Measurements from ENCODE around the gene NKX2-1. TPM values are rescaled to one million over a fixed set of nuclear protein-coding genes. Genes with fewer than 3 reads are reported as not detected.

The NKX2-1 gene
- total and polyA plus RNA-seq, 12 donors: 0.11 to 0.87 (median 0.15) TPM; not detected in 9

DNA sequence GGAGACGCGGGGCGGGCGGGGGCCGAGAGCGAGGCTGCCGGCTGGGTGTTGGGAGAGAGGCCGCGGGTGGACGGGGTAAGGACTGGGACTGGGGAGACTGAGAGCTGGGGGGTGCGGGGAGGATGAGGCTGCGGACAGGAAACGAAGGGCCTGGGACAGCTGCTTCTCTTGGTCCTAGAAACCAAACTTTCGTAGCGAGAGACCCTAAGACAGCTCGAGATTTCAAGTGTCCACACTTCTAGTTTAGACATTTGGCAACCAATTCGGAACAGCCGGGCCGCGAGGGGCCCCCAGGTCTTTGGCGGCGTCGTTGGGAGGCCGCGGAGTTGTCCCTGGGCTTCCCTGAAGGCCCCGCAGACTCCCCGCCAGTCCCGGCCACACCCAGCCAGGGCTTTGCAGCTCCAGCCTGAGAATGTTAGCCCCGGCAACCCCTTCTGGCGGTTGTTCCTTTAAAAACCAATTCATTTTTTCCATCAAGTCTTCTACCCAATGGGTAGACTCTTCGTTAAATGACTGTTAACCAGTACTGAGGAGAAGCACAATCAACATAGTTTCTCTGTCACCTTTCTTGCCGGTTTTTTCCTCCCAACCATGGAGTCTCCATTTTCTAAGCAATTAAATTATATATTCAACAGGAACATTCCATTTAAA lies 11.5 kb downstream of the NKX2-1 start:
- WGBS, 4 donors: 3 to 7% (median 6%) methylated on average over 18 to 32 of the region's 32 CpGs
- H3K27me3 ChIP-seq: peaks cover 85% of the 10 kb centered on the region
- DNase-seq: no peak
- no peak for TF ChIP-seq POLR2A (IDR thresholded peaks at IDR 0.05)
- TF ChIP-seq, protein P1, sequence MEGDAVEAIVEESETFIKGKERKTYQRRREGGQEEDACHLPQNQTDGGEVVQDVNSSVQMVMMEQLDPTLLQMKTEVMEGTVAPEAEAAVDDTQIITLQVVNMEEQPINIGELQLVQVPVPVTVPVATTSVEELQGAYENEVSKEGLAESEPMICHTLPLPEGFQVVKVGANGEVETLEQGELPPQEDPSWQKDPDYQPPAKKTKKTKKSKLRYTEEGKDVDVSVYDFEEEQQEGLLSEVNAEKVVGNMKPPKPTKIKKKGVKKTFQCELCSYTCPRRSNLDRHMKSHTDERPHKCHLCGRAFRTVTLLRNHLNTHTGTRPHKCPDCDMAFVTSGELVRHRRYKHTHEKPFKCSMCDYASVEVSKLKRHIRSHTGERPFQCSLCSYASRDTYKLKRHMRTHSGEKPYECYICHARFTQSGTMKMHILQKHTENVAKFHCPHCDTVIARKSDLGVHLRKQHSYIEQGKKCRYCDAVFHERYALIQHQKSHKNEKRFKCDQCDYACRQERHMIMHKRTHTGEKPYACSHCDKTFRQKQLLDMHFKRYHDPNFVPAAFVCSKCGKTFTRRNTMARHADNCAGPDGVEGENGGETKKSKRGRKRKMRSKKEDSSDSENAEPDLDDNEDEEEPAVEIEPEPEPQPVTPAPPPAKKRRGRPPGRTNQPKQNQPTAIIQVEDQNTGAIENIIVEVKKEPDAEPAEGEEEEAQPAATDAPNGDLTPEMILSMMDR (IDR thresholded peaks at IDR 0.05): no peak
- no peaks in the 10 kb centered on the region for H3K9me3 ChIP-seq (replicated peaks in 1 of 3)
- no peaks in the 10 kb centered on the region for H3K36me3 ChIP-seq (replicated peaks in 1 of 2)
- no peak overlapping the region for H3K4me3 ChIP-seq
- H3K27ac ChIP-seq: no peak overlapping the region
- intact Hi-C loops (cut with DNase I): no loop called here
- H3K4me1 ChIP-seq (replicated peaks in 1 of 2): no peaks in the 10 kb centered on the region

DNA sequence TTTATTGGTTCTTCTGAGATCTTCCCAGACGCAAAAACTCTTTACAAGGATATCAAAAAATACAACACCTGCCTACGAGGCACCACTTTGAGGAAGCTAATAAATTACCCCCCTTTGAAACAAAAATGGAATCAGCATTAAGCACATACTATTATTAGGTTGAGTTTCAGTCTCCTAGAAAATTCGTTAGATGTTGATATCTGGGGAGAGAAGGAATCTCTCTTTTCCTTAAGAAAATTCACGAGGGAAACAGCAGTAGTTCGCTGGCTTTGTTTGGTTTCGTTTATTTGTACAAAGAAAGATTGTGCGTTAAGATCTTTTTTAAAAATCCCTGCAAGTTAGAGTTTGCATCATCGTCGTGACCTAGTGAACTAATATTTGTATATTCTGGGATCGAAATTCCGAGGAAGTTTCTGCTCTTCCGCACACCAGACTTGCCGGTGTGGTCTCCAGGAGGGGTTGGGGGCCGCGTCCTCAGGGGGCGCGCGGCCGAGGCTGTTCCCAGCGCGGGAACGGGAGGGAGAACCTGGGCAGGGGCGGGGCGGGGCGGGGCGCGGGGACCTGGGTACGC lies 12.1 kb downstream of the NKX2-1 start:
- H3K36me3 ChIP-seq (replicated peaks in 1 of 2): no peaks in the 10 kb centered on the region
- intact Hi-C loops (cut with DNase I): no loop called here
- H3K27me3 ChIP-seq: peaks cover 84% of the 10 kb centered on the region
- H3K27ac ChIP-seq: no peak overlapping the region
- H3K9me3 ChIP-seq (replicated peaks in 1 of 3): no peaks in the 10 kb centered on the region
- no peak for DNase-seq
- no peak for TF ChIP-seq POLR2A (IDR thresholded peaks at IDR 0.05)
- no peaks in the 10 kb centered on the region for H3K4me1 ChIP-seq (replicated peaks in 1 of 2)
- no peak overlapping the region for H3K4me3 ChIP-seq
- WGBS, 4 donors: 5 to 8% (median 8%) methylated on average over 12 to 28 of the region's 28 CpGs

DNA sequence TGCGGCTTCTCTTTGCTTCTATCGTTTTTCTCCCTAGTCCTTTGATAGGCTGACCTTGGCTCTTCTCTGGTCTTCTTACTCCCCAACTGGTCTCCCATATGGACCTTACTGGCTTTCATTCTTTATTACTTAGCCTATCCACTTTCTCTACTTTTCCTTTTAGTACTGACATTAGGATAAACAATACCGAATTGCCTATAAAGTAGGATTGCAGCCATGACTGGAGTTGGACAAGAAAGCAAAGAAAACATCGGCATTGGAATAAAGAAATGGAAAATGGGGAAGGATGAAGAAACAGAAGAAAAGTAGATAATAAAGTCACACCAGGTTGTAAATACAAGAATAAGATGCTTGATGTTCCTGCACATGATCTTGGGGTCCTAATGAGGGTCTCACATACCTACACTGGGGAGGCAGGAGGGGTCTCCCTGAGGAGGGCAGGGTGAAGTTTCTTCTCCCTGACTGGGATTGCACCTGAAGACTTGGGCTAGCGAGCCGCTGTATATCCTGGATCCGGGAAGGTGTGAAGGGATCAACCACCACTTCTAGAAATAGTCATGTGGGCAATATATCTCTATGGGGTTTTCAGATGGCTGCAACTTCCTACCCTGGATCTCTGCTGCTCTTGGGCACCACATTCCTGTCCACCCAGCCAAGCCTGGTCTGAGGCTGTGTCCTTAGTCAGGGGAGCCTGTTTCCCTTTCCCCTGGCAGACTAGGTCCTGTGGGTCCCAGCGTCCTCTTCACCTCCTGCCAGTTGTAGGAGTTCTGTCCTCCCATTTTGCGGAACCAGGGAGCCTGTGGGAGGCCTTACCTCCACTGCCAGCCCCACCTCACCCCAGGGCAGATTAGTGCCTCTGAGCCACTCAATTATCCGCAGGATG lies 13.1 kb downstream of the NKX2-1 start:
- no peak for DNase-seq
- no peaks in the 10 kb centered on the region for H3K36me3 ChIP-seq (replicated peaks in 1 of 2)
- TF ChIP-seq, protein P1 (IDR thresholded peaks at IDR 0.05): no peak
- no peak for TF ChIP-seq POLR2A (IDR thresholded peaks at IDR 0.05)
- H3K9me3 ChIP-seq (replicated peaks in 1 of 3): no peaks in the 10 kb centered on the region
- no peaks in the 10 kb centered on the region for H3K4me1 ChIP-seq (replicated peaks in 1 of 2)
- WGBS, 4 donors: 9 to 13% (median 10%) methylated on average over 9 to 10 of the region's 10 CpGs
- intact Hi-C loops (cut with DNase I): no loop called here
- peaks cover 83% of the 10 kb centered on the region for H3K27me3 ChIP-seq
- H3K4me3 ChIP-seq: no peak overlapping the region
- H3K27ac ChIP-seq: no peak overlapping the region

DNA sequence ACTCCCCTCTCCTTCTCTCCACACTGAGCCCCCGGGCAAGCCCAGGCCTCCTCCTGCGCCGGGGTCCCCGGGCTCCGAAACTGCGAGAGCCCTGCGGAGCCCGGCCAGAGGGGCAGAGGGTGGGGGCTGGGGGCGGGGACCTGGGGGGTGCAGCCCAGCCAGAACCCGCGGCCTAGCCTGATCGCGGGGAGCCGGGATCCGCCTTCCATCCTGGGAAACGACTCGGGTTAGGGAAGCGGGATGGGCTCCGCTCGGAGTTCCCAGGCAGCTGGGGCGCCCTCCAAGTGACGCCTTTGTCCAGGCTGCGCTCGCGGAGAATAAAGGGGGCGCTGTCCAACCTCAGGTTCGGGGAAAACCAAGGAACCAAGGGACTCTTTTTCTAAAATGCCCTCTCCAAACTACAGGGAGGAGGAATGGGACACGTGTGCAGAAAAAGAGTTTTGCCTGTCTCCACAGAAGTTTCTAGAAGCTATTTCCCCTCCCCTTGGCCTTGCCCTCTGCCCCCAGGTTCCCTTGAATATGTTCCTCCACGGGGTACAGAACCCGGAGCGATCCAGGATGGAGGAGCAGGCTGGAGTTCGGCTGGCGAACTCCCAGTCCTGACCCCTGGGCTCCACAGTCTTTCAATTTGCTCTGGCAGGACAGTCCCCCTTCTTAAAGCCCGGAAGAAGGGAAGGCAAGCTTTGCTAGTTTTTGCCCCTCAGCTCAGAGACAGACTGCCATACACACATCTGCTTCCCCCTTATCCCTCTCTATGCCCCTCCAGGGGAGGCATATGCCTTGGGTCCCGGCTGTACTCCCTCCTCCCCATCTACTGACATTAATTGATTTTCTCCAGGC lies 13.9 kb downstream of the NKX2-1 start:
- H3K27me3 ChIP-seq: peaks cover 85% of the 10 kb centered on the region
- no peak overlapping the region for H3K4me3 ChIP-seq
- WGBS, 4 donors: 3 to 4% (median 4%) methylated on average over 15 to 35 of the region's 35 CpGs
- H3K9me3 ChIP-seq (replicated peaks in 1 of 3): no peaks in the 10 kb centered on the region
- no peaks in the 10 kb centered on the region for H3K36me3 ChIP-seq (replicated peaks in 1 of 2)
- H3K4me1 ChIP-seq (replicated peaks in 1 of 2): no peaks in the 10 kb centered on the region
- no peak overlapping the region for H3K27ac ChIP-seq
- intact Hi-C loops (cut with DNase I): no loop called here
- no peak for DNase-seq
- TF ChIP-seq, protein P1 (IDR thresholded peaks at IDR 0.05): no peak
- no peak for TF ChIP-seq POLR2A (IDR thresholded peaks at IDR 0.05)

All from adrenal gland (tissue), 12 donors.